Amniotic epithelial cell (primary cell): ENCODE measurements around the gene NDUFS6.
"Not testable (repeated sequence)": the region's sequence is repeated elsewhere in the genome, so short reads cannot be mapped to it uniquely, and the experiment has no call there.

Source experiments
- DNase-seq: peaks from one replicate; pipeline ENCODE4 v3.0.0-alpha.2; 2010; ENCODE audit warnings: low read depth

Gene NDUFS6

DNA sequence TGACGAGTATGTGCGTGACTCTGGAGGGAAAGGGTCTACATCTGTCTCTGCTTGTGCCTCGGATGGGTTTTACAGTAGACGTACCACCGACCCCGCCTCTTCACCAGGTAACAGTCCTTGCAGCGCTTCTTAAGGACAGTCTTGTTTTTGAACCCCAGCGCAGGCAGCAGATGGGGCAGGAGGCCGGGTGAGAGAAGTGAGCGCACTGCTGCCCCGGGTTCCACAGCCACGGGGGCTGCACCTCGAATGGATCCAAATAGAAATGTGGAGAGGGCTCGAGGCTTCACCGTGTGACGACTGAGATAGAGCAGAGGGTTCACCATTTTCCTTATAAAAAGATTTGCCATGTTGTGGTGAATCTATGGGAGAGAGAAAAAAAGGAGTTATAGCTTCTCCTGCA is 2.6 kb upstream of the NDUFS6 start:
- DNase-seq: not testable (repeated sequence)

DNA sequence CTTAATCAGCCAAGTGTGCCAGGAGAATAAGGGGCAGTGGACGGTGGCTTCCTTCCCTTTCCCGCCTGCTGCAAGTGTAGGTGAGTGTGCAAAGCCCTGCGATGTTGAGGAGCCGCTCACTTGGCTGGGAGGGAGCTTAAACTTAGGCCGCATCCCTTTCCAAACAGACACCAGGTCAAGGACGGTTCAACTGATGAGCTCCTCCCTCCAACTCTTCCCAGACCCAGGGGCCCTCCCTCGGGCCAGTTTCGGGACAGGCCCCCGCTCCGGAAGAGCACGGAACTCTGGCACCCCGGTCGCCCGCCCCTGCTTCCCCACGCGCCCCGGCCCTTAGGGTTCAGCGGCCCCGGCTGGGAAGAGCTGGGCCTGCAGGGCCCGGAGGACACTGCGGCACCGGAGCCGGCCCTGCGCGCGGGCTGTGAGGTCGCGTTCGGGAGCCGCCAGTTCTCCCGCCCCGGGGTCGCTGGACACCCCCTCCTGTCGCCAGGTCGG is 2.1 kb upstream of the NDUFS6 start:
- DNase-seq: no peak

DNA sequence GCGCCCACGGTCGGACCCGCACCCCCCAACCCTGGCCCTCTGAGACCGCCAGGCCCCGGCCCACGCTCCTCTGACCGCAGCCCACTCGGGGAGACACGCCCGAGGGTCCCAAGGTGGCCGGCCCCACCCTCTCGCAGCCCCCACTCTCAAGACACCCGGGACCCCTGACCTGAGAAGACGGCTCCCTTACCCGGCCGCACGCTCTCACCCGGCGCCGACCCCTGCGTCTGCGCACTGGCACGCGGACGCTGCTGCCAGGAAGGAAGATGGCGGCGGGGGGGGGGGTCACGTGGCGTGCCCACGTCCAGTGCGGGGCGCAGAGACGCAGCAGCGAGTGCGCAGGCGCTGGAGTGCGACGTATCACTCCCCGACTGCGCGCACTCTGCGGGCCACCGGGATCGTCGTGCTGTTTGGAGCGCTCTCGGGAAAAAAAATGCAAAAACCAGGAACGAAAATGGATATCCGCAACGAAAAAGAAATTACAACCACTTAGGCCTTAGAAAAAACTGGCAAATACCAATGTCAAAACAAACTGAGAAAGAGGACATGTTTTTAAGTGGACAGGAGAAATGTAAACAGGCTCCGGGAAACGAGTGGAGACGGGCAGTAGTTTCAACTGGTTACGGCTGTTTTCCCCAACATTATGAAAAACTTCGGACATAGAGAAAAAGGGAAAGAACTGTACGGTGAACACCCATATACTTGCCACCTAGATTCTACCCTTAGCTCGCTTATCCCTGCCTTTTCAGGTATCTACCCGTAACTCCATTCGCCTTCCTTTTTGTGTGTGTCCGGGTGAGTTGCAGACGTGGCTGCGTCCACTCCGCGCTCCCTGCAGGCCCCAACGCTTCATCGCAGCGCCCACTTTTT is 1.4 kb upstream of the NDUFS6 start, which contains the start of gene MRPL36:
TSS of gene MRPL36 (minus strand) at position 236 of the 870 bp plus-strand sequence. CDS start 902 bp downstream, outside the sequence.
- DNase-seq: peak; percentile 81

DNA sequence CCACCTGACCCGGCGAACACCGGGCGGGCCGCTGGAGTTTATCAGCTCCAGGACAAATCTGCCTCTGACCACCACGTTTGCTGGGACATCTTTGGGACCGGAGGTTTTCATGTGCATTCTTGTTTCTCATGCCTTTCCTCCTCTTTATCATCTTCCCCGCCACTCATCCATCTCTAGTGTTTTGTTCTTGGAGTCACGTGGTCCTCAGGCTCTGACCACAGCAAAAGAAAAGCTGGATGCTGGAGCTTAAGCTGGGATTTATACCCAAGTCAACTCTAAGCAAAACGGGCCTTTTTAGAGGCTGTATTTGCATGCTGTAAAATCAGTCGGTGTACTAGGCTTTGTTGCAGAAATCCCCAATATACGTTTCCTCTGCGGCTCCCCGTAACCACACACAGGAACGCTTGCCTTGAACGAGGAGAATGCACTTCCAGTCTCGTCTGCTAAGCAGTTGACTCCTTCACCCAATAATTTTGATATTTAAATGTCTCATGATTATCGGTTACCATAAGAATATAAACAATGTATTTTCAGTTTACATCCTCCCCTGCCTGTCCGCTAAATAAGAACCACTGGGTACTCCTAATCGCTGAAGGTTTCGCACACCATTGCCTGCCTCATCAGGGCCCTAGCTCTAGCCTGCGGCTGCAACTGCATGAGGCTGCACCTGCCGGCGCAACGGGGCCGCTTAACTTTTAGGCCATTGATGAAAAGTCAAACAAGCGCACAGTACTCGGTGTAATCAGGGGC is 560 bp upstream of the NDUFS6 start:
- DNase-seq: peak; percentile 54

DNA sequence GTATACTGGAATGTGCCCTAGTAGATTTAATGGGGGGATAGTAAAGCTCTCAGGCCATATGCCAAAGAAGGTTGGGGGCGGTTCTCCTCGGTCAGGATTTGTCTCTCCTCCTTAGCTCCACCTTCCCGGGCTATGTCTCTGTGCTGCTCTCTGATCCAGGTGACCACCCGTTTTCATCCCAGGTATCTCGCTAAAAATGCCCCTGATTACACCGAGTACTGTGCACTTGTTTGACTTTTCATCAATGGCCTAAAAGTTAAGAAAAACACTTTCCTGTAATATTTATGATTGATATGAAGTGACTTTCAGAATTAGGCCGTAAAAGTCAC is 724 bp downstream of the NDUFS6 start:
- no peak for DNase-seq

DNA sequence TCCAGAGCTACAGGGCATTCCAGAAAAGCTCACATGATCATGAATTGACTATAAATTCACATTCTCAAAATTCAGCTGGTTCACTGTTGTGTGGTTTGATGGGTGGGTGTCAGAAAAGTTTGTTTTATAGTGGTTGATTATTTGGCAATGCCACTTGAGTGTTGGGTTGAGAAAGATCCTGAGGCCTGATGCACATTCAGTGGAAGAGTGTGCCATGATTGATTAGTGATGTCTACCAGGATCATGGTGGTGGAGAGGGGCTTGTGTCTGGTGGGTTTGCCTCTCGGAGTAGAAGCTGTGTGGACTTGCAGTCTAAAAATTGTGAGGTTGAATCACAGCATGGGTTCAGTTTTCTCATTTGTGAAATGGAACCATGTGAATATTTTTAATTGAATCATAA is 2.0 kb downstream of the NDUFS6 start:
- no peak for DNase-seq

DNA sequence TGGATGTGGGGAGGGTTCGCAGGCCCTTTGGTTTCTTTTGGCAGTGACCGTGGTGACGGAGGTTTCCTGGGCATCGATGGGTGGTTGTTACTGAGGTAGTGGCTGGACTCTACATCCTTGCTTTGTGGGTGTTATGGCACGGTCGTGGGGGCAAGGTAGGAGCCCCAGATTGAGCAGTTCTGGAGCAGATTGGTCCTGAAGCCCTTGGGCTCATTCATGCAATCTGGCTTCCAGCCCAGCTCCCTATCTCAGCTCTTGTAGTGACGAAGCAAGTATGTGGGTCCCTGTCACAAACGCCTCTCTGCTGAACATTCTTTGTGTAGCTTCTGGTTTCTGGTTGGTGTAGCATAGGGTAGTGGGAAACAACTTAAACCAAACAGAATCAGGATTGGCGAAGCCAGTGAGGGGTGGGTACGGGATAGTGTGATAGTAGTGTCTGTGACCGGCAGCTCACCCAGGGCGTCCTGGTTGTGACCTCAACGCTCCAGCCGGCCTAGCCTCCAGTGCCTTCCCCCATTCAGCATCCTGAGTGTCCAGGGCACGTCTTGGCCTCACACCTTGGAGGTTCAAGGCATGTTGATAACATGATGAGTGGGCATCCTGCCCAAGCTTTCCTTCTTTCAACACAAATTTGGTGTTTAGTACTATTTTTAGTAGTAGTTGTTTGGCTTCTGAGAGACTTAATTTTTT is 2.9 kb downstream of the NDUFS6 start:
- no peak for DNase-seq

DNA sequence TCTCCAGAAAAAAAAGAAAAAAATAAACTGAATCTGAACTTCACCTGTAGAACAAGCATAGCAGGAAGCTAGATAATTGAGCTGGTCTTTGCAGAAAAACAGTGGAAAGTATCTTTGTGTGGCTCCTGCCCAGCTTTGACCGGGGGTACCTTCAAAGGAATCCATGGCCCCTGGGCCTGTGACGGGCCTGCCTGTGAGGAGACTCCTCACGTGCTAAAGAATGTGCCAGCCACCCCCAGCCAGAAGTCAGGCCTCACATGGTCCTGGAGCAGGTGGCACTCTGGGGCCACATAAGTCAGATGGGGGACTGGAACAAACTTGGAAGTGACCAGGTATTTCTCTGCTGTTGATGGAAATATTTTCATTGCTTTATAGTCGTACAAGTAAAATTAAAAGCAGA is 4.1 kb downstream of the NDUFS6 start:
- DNase-seq: no peak

DNA sequence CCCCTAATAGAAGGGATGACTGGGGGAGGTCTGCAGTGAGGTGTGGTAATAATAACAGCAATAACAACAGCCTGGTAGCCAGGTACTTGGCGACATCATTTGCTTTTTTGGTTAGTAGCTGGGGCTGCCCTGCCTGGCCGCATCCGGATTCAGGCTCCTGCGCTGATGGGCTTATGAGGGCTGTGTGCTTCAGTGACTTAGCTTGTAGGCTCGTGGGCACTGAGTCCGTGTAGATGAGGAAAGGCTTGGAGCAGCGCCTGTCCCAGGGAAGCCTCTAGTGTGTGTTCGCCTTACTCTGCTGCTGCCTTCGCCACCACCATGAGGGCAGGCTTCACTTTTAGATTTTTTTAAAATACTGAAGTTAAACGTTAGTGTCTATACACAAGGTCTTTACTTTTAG is 4.5 kb downstream of the NDUFS6 start:
- DNase-seq: no peak

DNA sequence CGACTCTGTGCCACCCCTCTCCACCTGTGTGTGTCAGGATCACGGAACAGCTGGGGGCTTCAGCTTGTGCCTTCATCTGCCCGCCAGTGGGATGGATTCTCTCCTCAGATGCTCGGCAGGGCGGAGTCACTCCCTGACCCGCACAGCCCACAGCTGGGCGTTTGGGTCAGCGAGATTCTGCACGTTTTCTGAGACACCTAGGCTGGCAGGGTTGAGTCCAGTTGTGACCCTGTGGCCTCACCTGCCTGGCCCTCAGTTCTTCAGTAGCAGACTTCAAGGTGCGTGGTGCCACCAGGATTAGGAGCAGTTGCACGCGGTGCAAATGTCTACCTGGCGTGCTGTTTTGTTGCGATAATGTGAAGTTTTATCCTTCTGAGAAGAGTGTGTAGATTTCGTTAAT is 5.0 kb downstream of the NDUFS6 start:
- no peak for DNase-seq

DNA sequence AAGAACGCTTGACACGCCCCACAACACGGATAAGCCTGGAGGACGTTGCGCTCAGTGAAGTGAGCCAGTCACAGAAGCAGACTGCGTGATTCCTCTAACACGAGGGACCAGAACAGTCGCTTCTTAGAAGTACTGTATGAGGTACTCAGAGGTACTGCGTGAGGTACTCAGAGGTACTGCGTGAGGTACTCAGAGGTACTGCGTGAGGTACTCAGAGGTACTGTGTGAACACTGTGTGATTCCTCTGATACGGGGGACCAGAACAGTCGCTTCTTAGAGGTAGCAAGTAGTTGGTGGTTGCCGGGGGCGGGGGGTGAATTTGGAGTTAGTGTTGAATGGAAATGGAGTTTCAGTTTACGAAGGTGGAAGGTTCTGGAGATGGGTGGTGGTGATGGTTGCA is 5.8 kb downstream of the NDUFS6 start:
- no peak for DNase-seq

DNA sequence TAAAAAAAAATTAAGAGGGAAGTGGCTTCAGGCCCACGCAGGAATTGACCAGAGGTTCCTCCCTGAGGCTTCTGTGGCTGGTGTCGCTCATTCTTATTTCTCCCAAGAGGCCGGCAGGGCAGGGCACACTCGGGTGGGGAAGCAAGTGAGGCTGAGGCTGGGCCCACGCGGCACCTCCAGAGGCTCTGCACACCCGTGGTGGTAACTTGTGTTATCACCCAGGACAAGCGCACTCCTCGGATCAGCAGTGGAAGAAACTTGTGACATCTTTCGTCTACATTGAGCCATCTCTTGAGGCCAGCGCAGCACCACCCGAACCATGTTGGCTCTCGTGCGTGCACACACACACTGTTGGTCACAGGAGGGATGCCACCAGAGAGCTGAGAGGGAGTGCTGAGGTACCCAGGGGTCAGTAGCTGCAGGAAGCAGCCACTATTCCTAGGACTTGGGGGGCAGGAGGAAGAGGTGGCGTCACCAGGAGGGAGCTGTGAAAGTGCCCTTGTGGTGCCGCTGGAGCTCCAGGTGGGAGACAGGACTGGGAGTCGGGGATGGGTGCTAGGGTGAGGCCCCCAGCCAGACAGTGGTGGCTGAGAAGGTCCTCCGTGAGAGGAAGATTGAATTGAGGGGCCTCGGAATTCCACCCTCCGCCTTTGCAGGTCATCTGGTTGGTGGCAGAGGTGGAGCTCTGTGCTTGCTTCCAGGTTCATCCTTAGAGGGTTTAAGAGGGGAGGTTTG is 6.4 kb downstream of the NDUFS6 start:
- no peak for DNase-seq

DNA sequence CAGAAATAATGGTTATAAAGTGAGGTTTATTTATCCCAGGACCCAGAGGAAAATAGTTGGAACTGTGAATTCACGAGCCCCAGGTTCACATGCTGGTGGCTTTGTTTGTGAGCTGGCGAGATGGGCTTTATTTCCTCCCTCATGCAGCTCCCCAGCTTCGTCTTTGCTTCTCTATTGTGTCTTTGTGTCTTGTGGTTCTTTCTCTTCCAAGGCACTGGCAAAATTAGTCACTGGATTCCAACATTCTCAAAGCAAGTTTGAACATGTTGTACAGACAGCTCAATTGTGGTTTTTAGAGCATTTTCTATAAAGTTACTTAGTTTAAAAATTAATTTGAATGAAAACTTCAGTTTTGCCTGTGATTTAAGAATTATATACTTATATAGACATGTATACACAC is 7.2 kb downstream of the NDUFS6 start:
- peak; percentile 75 for DNase-seq

DNA sequence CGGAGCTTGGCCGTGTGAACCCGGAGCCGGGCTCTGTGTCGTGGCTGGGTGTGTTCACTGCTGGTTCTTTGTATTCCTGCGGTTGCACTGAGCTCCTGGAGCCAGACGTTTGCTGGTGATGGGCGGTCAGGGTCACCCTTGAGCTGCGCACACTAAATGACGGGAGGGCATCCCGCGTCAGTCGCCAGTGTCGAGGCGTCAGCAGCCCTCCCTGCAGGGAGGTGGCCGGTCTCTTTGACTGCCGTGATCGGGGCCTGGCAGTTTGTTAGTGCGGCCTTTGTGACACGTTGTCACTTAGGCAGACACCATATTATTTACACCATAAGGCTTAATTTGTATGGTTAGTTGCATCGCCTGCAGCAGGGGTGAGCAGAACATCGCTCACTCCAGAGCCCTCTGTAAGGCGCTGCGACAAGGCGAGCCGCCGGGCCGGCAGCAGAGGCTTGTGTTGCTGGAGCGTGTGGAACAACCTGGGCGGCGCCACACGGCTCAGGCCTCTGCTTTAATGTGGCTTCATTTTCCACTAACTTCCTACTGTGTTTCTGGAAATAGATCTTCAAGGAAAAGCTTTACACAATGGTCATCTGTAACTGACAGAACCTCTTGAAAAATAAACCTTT is 8.3 kb downstream of the NDUFS6 start:
- no peak for DNase-seq

DNA sequence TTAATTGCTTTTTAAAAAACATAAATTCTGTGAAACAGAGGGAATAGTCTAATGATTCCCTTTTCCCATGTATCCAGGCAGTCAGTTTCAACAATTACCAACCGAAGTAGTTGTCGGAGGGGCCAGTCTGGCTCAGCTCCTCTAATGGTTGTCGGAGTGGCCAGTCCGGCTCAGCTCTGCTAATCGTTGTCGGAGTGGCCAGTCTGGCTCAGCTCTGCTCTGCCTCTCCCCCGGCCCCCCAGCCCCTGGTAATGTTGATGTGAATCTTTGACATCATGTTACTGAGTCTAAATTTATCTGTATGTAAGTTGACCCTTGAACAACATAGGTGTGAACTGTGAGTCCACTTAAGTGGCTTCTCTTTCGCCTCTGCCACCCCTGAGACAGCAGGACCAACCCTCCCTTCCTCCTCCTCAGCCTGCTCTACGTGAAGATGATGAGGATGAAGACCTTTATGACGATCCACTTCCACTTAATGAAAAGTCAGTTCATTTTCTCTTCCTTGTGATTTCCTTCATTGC is 9.4 kb downstream of the NDUFS6 start:
- no peak for DNase-seq

DNA sequence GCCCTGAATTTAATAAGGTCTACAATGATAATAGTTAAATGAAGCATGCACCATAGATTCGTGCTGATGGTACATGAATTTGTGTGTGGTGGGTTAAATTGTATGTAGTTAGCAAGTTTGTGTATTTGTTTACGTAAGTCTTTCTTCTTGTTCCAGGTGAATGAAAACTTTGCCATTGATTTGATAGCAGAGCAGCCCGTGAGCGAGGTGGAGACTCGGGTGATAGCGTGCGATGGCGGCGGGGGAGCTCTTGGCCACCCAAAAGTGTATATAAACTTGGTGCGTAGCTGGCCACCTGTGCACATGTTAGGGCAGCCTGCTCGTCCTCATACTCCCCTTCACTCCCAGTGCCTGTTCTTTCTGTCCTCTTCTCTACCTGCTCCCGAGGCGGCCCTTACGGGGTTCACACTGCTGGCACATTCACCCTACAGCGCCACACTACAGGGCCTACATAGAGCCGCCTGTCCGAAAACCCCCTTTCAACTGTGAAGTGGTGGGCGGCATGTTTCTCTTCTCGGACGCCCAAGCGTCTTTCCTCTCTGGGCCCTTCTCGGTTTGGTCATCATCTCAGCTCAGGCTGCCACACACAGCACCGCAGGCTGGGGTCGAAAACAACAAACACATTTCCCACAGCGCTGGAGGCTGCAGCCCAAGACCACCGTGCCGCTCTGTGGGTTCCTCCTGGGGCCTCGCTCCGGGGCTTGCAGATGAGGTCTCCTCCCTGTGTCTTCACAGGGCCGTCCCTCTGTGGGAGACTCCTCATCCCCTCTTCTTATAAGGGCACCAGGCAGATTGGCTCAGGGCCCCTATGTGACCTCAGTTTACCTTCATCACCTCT is 13.2 kb downstream of the NDUFS6 start:
- no peak for DNase-seq

DNA sequence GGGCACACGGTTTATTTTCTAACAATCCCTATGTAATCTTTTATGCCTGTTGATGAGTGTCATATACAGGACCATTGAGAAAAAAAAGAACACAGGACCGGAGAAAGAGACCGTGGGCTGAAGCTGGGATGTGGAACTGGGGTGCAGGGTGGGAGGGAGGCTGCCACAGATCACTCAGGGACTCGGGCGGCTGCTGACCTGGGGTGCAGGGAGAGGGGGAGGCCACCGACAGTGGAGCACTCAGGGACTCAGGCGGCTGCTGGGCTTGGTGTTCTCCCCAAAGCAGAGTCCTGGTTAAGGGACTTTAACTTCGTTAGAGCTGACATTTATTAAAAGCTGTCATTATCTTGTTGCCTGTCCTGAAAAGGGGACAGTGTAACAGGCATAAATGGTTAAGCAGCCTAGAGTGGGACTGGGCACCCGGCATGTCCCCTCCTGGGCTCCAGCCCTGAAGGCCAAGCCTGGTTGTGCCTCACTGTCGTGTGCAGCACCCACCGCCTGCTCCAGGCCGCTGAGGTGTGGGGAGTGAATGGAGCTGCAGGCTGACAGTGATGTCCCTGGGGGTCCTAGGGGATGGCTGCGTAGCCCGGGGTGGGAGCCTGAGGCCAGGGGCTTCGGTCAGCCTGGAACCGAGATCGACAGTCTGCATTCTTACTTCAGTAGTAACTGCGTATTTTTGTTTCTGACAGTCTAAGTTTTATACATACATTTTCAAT is 14.0 kb downstream of the NDUFS6 start:
- DNase-seq: no peak

DNA sequence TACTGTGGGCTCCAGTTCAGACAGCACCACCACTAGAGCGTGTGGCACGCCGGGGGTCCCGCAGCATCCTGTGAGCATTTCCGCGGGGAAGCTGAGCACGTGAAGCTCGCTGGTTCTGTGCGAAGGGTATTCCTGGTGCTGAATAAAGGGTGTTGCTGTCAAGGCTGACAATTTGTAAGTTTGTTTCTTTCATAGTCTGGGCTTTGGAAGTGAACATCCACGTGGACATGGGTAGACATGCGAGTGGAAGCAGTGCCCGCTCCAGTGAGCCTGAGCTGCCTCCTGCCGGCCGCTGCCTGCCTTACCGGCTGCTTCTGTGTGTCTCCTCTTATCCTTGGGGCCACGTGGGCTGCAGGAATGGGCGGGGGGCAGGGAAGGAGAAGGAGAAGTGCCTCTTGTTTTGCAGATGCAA is 14.7 kb downstream of the NDUFS6 start:
- no peak for DNase-seq

DNA sequence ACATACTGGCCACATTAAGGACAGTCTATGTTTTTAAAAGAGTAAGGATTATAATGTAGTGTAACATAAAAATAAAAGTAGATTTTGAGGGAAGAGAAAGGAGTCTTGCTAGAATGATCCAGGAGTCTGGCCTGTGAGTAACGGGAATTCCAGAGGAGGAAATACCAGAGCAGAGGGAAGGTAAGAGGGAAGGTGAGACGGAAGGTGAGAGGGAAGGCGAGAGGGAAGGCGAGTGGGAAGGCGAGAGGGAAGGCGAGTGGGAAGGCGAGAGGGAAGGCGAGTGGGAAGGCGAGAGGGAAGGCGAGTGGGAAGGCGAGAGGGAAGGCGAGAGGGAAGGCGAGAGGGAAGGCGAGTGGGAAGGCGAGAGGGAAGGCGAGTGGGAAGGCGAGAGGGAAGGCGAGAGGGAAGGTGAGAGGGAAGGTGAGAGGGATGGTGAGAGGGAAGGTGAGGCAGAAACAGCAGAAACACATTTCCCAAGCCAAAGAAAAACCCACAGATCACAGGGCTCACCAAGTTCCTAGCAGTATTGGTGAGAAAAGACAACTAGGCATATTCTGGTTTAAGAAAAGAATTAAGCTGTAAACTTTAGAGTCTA is 15.4 kb downstream of the NDUFS6 start:
- not testable (repeated sequence) for DNase-seq
